ENCODE measurements around the gene SUFU.

GRCh38 chr10:102602272-102603045 is 98.7 kb downstream of the SUFU start:
- TF ChIP-seq TAF1 (IDR thresholded peaks at IDR 0.05; ENCODE audit: low read depth, low read length) (no peak), POLR2A (IDR thresholded peaks at IDR 0.05; ENCODE audit: low read depth, low read length) (no peak), SPI1 (IDR thresholded peaks at IDR 0.05; ENCODE audit: low read depth, low read length) (no peak)

Measured in GM12891 (cell line).